Urinary bladder (tissue), 4 donors: Measurements from ENCODE around the gene BABAM2. TPM values are rescaled to one million over a fixed set of nuclear protein-coding genes. Genes with fewer than 3 reads are reported as not detected.

Experiments used
- DNase-seq: peaks from one replicate; pipeline ENCODE4 v3.0.0-alpha.2; 2015; ENCODE audit errors: extremely low spot score
- H3K27ac ChIP-seq: one replicate; pipeline ENCODE4 v1.5.1; 2013; ENCODE audit warnings: low read depth, mild to moderate bottlenecking, moderate library complexity
- H3K36me3 ChIP-seq: one replicate; pipeline ENCODE4 v1.6.1; 2013; ENCODE audit warnings: mild to moderate bottlenecking, moderate library complexity; ENCODE audit not compliant: insufficient read depth
- H3K4me1 ChIP-seq: one replicate; pipeline ENCODE4 v1.6.1; 2013; ENCODE audit warnings: mild to moderate bottlenecking, moderate library complexity; ENCODE audit not compliant: insufficient read depth
- H3K4me3 ChIP-seq: one replicate; pipeline ENCODE4 v1.5.1; 2013; ENCODE audit warnings: low read depth, low read length
- WGBS: extraction: QIAGEN DNeasy Blood & Tissue Kit; methylation state at CpG from one replicate; pipeline ENCODE4 v1.1.7; 2013; 5-methylcytosine and 5-hydroxymethylcytosine counted together
- polyA plus RNA-seq: library from polyadenylated mRNA; stranded (reverse); fragments of 200-250 nt; gene quantifications from one replicate; pipeline ENCODE4 v1.2.3, GENCODE V29; 2013
- total RNA-seq: library from RNA; depleted of rRNA; stranded (reverse); fragments of >200 nt; gene quantifications from one replicate; pipeline ENCODE4 v1.2.3, GENCODE V29; 2014
- donor health status: healthy with polysubstance abuse.
- donor health status: healthy.

The BABAM2 gene
- total and polyA plus RNA-seq, 2 donors: 37.0 to 40.6 TPM

- H3K4me1 ChIP-seq: no peaks in the 10 kb centered on the region
Observed at GRCh38 chr2:28343971-28344715, 453.6 kb downstream of the BABAM2 start.

GRCh38 chr2:28344756-28345373 is 454.3 kb downstream of the BABAM2 start:
- no peak overlapping the region for H3K27ac ChIP-seq
- DNase-seq: no peak
- 94% methylated on average over 30 of the region's 30 CpGs for WGBS
- no peaks in the 10 kb centered on the region for H3K36me3 ChIP-seq
- no peaks in the 10 kb centered on the region for H3K4me1 ChIP-seq
- no peak overlapping the region for H3K4me3 ChIP-seq

More at GRCh38 chr2:28343971-28344715, 453.6 kb downstream of the BABAM2 start:
- Histone ChIP-seq H3K36me3 (no peaks in the 10 kb centered on the region), H3K4me3 (no peak overlapping the region), H3K27ac (no peak overlapping the region)
- no peak for DNase-seq
- WGBS: 90% methylated on average over 20 of the region's 20 CpGs

GRCh38 chr2:28345619-28346018 is 455.1 kb downstream of the BABAM2 start:
- no peak overlapping the region for H3K27ac ChIP-seq
- WGBS: 69% methylated on average over 8 of the region's 8 CpGs
- no peak for DNase-seq
- H3K36me3 ChIP-seq: no peaks in the 10 kb centered on the region
- H3K4me1 ChIP-seq: no peaks in the 10 kb centered on the region
- no peak overlapping the region for H3K4me3 ChIP-seq

- 28% methylated on average over 6 of the region's 6 CpGs for WGBS
- DNase-seq: no peak
- H3K36me3 ChIP-seq: no peaks in the 10 kb centered on the region
- no peaks in the 10 kb centered on the region for H3K4me1 ChIP-seq
- no peak overlapping the region for H3K4me3 ChIP-seq
- no peak overlapping the region for H3K27ac ChIP-seq
Observed at GRCh38 chr2:28346587-28346986, 456.1 kb downstream of the BABAM2 start.

- Histone ChIP-seq H3K4me1 (no peaks in the 10 kb centered on the region), H3K27ac (no peak overlapping the region), H3K4me3 (no peak overlapping the region), H3K36me3 (no peaks in the 10 kb centered on the region)
- DNase-seq: no peak
- WGBS: 93% methylated on average over 6 of the region's 6 CpGs
Observed at GRCh38 chr2:28347193-28347592, 456.7 kb downstream of the BABAM2 start.

- no peaks in the 10 kb centered on the region for H3K36me3 ChIP-seq
- no peak overlapping the region for H3K4me3 ChIP-seq
- WGBS: 77% methylated on average over 9 of the region's 9 CpGs
- H3K4me1 ChIP-seq: no peaks in the 10 kb centered on the region
- DNase-seq: no peak
- no peak overlapping the region for H3K27ac ChIP-seq
Observed at GRCh38 chr2:28347596-28347995, 457.1 kb downstream of the BABAM2 start.

- 82% methylated on average over 10 of the region's 10 CpGs for WGBS
- no peaks in the 10 kb centered on the region for H3K4me1 ChIP-seq
- no peak for DNase-seq
- H3K36me3 ChIP-seq: no peaks in the 10 kb centered on the region
- H3K27ac ChIP-seq: no peak overlapping the region
- no peak overlapping the region for H3K4me3 ChIP-seq
Observed at GRCh38 chr2:28348149-28348567, 457.6 kb downstream of the BABAM2 start.

- WGBS: 94% methylated on average over 11 of the region's 11 CpGs
- Histone ChIP-seq H3K27ac (no peak overlapping the region), H3K4me3 (no peak overlapping the region), H3K36me3 (no peaks in the 10 kb centered on the region), H3K4me1 (no peaks in the 10 kb centered on the region)
- DNase-seq: no peak
Observed at GRCh38 chr2:28348921-28349320, 458.4 kb downstream of the BABAM2 start.

GRCh38 chr2:28349546-28350165 is 459.1 kb downstream of the BABAM2 start:
- no peaks in the 10 kb centered on the region for H3K4me1 ChIP-seq
- H3K27ac ChIP-seq: no peak overlapping the region
- H3K4me3 ChIP-seq: no peak overlapping the region
- 89% methylated on average over 11 of the region's 11 CpGs for WGBS
- no peak for DNase-seq
- no peaks in the 10 kb centered on the region for H3K36me3 ChIP-seq

- H3K36me3 ChIP-seq: no peaks in the 10 kb centered on the region
- WGBS: 95% methylated on average over 17 of the region's 17 CpGs
- H3K4me1 ChIP-seq: no peaks in the 10 kb centered on the region
Observed at GRCh38 chr2:28350196-28350595, 459.7 kb downstream of the BABAM2 start.

GRCh38 chr2:28350791-28351285 is 460.3 kb downstream of the BABAM2 start:
- WGBS: 97% methylated on average over 11 of the region's 11 CpGs
- Histone ChIP-seq H3K36me3 (no peaks in the 10 kb centered on the region), H3K4me3 (no peak overlapping the region), H3K27ac (no peak overlapping the region), H3K4me1 (no peaks in the 10 kb centered on the region)
- DNase-seq: no peak

More at GRCh38 chr2:28350196-28350595, 459.7 kb downstream of the BABAM2 start:
- Histone ChIP-seq H3K4me3 (no peak overlapping the region), H3K27ac (no peak overlapping the region)
- DNase-seq: no peak

GRCh38 chr2:28351621-28352020 is 461.1 kb downstream of the BABAM2 start:
- H3K36me3 ChIP-seq: no peaks in the 10 kb centered on the region
- H3K4me3 ChIP-seq: no peak overlapping the region
- DNase-seq: no peak
- no peaks in the 10 kb centered on the region for H3K4me1 ChIP-seq
- H3K27ac ChIP-seq: no peak overlapping the region
- 80% methylated on average over 5 of the region's 5 CpGs for WGBS

GRCh38 chr2:28352104-28352503 is 461.6 kb downstream of the BABAM2 start:
- Histone ChIP-seq H3K36me3 (no peaks in the 10 kb centered on the region), H3K4me3 (no peak overlapping the region), H3K27ac (no peak overlapping the region), H3K4me1 (no peaks in the 10 kb centered on the region)
- 43% methylated on average over 5 of the region's 5 CpGs for WGBS
- no peak for DNase-seq
